Activated CD8-positive, alpha-beta memory T cell treated with anti-CD3 and anti-CD28 coated beads for 4 hours (primary cell): Measurements from ENCODE around the gene PTPRO.
"Not testable (repeated sequence)": the region's sequence is repeated elsewhere in the genome, so short reads cannot be mapped to it uniquely, and the experiment has no call there.

Experiments used
- DNase-seq, 2 donors: peaks; one replicate each; pipeline ENCODE4 v3.0.0-alpha.2; 2020; ENCODE audit warnings: low read depth in 2 of 2

Gene PTPRO

GRCh38 chr12:15602051-15602672, 279.9 kb downstream of the PTPRO start:
- no peak for DNase-seq

GRCh38 chr12:15603474-15604085, 281.3 kb downstream of the PTPRO start:
- no peak for DNase-seq

- no peak for DNase-seq
Observed at GRCh38 chr12:15605881-15606590, 283.7 kb downstream of the PTPRO start.

- DNase-seq, result no peak
Observed at GRCh38 chr12:15608406-15608805, 286.1 kb downstream of the PTPRO start.

GRCh38 chr12:15608941-15609340, 286.6 kb downstream of the PTPRO start:
- no peak for DNase-seq

GRCh38 chr12:15613981-15614380, 291.7 kb downstream of the PTPRO start:
- no peak for DNase-seq

- DNase-seq, result not testable (repeated sequence)
Observed at GRCh38 chr12:15616495-15616894, 294.2 kb downstream of the PTPRO start.

GRCh38 chr12:15620741-15621539, 298.6 kb downstream of the PTPRO start:
- DNase-seq, result no peak

- no peak for DNase-seq
Observed at GRCh38 chr12:15625075-15625474, 302.8 kb downstream of the PTPRO start.

- DNase-seq, result no peak
Observed at GRCh38 chr12:15627995-15628945, 306.0 kb downstream of the PTPRO start.

- no peak for DNase-seq
Observed at GRCh38 chr12:15629108-15629507, 306.8 kb downstream of the PTPRO start.

GRCh38 chr12:15629761-15630160, 307.5 kb downstream of the PTPRO start:
- no peak for DNase-seq

GRCh38 chr12:15631007-15631715, 308.9 kb downstream of the PTPRO start:
- DNase-seq, result no peak

- DNase-seq, result no peak
Observed at GRCh38 chr12:15632708-15633107, 310.4 kb downstream of the PTPRO start.

GRCh38 chr12:15633201-15633600, 310.9 kb downstream of the PTPRO start:
- no peak for DNase-seq

GRCh38 chr12:15634010-15634683, 311.8 kb downstream of the PTPRO start:
- DNase-seq, result no peak

- DNase-seq, result no peak
Observed at GRCh38 chr12:15636060-15636890, 314.0 kb downstream of the PTPRO start.

GRCh38 chr12:15638231-15638630, 315.9 kb downstream of the PTPRO start:
- no peak for DNase-seq

- DNase-seq, result no peak
Observed at GRCh38 chr12:15644700-15645099, 322.4 kb downstream of the PTPRO start.
